K562 (cell line): ENCODE data around the gene MBP. TPM values are rescaled to one million over a fixed set of nuclear protein-coding genes. Genes with fewer than 3 reads are reported as not detected.

Source experiments
- ATAC-seq: fragments of 200-7000 bp; cut with Tn5 transposase; 3 replicates; pipeline ENCODE4 v1.9.1; 2020; ENCODE audit warnings: moderate library complexity
- BruUV-seq: library from RNA; stranded (reverse); fragments of 400-500 nt; replicated peaks from 2 replicates; lab custom pipeline; 2021; lab: Mats Ljungman, UMichigan
- CTCF ChIA-PET: fragments of 300-600 bp; formaldehyde crosslinking; extraction: SDS; loops from one replicate; lab custom pipeline; 2021; ENCODE audit warnings: low intra/inter-chr PET ratio; lab: Yijun Ruan, JAX
- POLR2A ChIA-PET: fragments of 300-600, 350-650 bp; sonication (Branson Sonifier 250); formaldehyde crosslinking; extraction: SDS; loops from one replicate; lab custom pipeline; 2021; ENCODE audit warnings: antibody characterized with exemption, inconsistent platforms; lab: Yijun Ruan, JAX
- DNase-seq, 4 experiments: peaks; one replicate each; pipeline versions ENCODE4 v3.0.0 to v3.0.0-alpha.2; 2011 to 2018; ENCODE audit warnings: low spot score in 3 of 4, mixed read lengths in 3 of 4; ENCODE audit errors: extremely low read depth in 1 of 4
- FAIRE-seq: peaks from 2 replicates; lab custom pipeline; 2011; peaks lifted over from hg19 to GRCh38; lab: Jason Lieb, UNC
- H2AFZ ChIP-seq: 2 replicates; pipeline ENCODE4 v1.6.0; 2011; ENCODE audit warnings: low read depth, low read length, control low read depth, inconsistent platforms
- H3K27ac ChIP-seq: fragments of 200-600 bp; 3 replicates; pipeline ENCODE4 v1.8.0; 2011; ENCODE audit warnings: low read depth, mild to moderate bottlenecking, control low read depth, inconsistent platforms, low read length, moderate library complexity, mixed read lengths; ENCODE audit errors: extremely low read depth
- H3K27me3 ChIP-seq, 2 experiments: fragments of 300-600 bp in 1 of 2; 2 replicates in 1 of 2; 3 replicates in 1 of 2; pipeline versions ENCODE4 v1.6.0 to v1.8.0; 2011; ENCODE audit warnings: inconsistent platforms in 2 of 2, low read length in 2 of 2, mild to moderate bottlenecking in 1 of 2, mixed read lengths in 1 of 2, moderate library complexity in 1 of 2; ENCODE audit not compliant: control insufficient read depth in 2 of 2, insufficient read depth in 2 of 2
- H3K36me3 ChIP-seq: fragments of 300-600 bp; 3 replicates; pipeline ENCODE4 v1.8.0; 2011; ENCODE audit warnings: mild to moderate bottlenecking, low read length, inconsistent platforms; ENCODE audit not compliant: control insufficient read depth, insufficient read depth
- H3K4me1 ChIP-seq, 2 experiments: fragments of 200-600 bp in 1 of 2; replicated peaks in 1 of 2; 2 replicates in 1 of 2; 3 replicates in 1 of 2; pipeline versions ENCODE4 v1.5.1 to v1.8.0; 2011; ENCODE audit warnings: inconsistent platforms in 2 of 2, low read length in 2 of 2, mild to moderate bottlenecking in 1 of 2, mixed read lengths in 1 of 2, moderate library complexity in 1 of 2; ENCODE audit not compliant: control insufficient read depth in 2 of 2, insufficient read depth in 2 of 2
- H3K4me2 ChIP-seq: 2 replicates; pipeline ENCODE4 v1.6.1; 2011; ENCODE audit warnings: low read length, control low read depth, inconsistent platforms, mixed read lengths; ENCODE audit not compliant: insufficient read depth
- H3K4me3 ChIP-seq: fragments of 200-600 bp; sonication (generic), shearing (Covaris generic); 2 replicates; pipeline ENCODE4 v1.5.1; 2016; ENCODE audit warnings: control low read depth, inconsistent platforms
- H3K79me2 ChIP-seq: fragments of 200-600 bp; 3 replicates; pipeline ENCODE4 v1.8.0; 2011; ENCODE audit warnings: low read length, inconsistent platforms; ENCODE audit not compliant: control insufficient read depth, insufficient read depth
- H3K9ac ChIP-seq, 2 experiments: 2 replicates each; pipeline versions ENCODE4 v1.6.0 to v1.6.1; 2011; ENCODE audit warnings: low read depth in 2 of 2, low read length in 2 of 2, control low read depth in 1 of 2, inconsistent platforms in 1 of 2, mild to moderate bottlenecking in 1 of 2, mixed read lengths in 1 of 2; ENCODE audit not compliant: insufficient read depth in 1 of 2
- H3K9me1 ChIP-seq: one replicate; pipeline ENCODE4 v1.6.0; 2011; ENCODE audit warnings: inconsistent platforms, mild to moderate bottlenecking, low read length, moderate library complexity; ENCODE audit not compliant: control insufficient read depth, insufficient read depth
- H3K9me3 ChIP-seq: replicated peaks from 2 replicates; pipeline ENCODE4 v1.5.1; 2011; ENCODE audit warnings: low read depth, low read length, inconsistent platforms; ENCODE audit not compliant: control insufficient read depth, insufficient read depth
- H4K20me1 ChIP-seq: replicated peaks from 2 replicates; pipeline ENCODE4 v1.6.1; 2011; ENCODE audit warnings: low read length, inconsistent platforms, mixed read lengths; ENCODE audit not compliant: control insufficient read depth, insufficient read depth
- ARHGAP35 ChIP-seq: fragments of 450-650 bp; IDR thresholded peaks from 2 replicates; pipeline ENCODE4 v1.6.1; 2018; ENCODE audit not compliant: partially characterized antibody
- ATF3 ChIP-seq, 2 experiments: fragments of 450-650 bp in 1 of 2; sonication (generic) in 1 of 2; formaldehyde crosslinking in 1 of 2; IDR thresholded peaks in 1 of 2; conservative IDR thresholded peaks in 1 of 2; 2 replicates each; pipeline versions ENCODE4 v1.6.1 to v1.8.1; 2016 to 2023; ENCODE audit warnings: mild to moderate bottlenecking in 2 of 2, moderate library complexity in 2 of 2, inconsistent platforms in 1 of 2, missing genetic modification reagents in 1 of 2
- CEBPZ ChIP-seq: fragments of 150-350 bp; IDR thresholded peaks from 2 replicates; pipeline ENCODE4 v1.6.1; 2014; ENCODE audit warnings: low read depth, mild to moderate bottlenecking, low read length, borderline replicate concordance
- ETS2 ChIP-seq: IDR thresholded peaks from 2 replicates; pipeline ENCODE4 v1.6.1; 2016; ENCODE audit warnings: borderline replicate concordance, missing genetic modification characterization, mild to moderate bottlenecking, moderate library complexity, missing compliant biosample characterization; ENCODE audit not compliant: poor library complexity, severe bottlenecking
- FOS ChIP-seq: IDR thresholded peaks from 3 replicates; pipeline ENCODE4 v1.6.1; 2011; ENCODE audit not compliant: insufficient read length; ENCODE audit errors: extremely low read depth
- FOXP1 ChIP-seq: sonication (generic); formaldehyde crosslinking; IDR thresholded peaks from 2 replicates; pipeline ENCODE4 v1.8.0; 2022; ENCODE audit warnings: mild to moderate bottlenecking, missing genetic modification reagents
- HMGN3 ChIP-seq: IDR thresholded peaks from 2 replicates; pipeline ENCODE4 v1.6.1; 2011; ENCODE audit warnings: borderline replicate concordance, low read depth, mild to moderate bottlenecking, mixed read lengths, low read length; ENCODE audit not compliant: insufficient read length; ENCODE audit errors: extremely low read depth
- MYNN ChIP-seq, 2 experiments: sonication (generic); formaldehyde crosslinking in 1 of 2; IDR thresholded peaks; 2 replicates each; pipeline versions ENCODE4 v1.5.0 to v1.6.1; 2016 to 2020; ENCODE audit warnings: antibody characterized with exemption in 1 of 2, missing genetic modification reagents in 1 of 2
- SUPT5H ChIP-seq: fragments of 450-650 bp; IDR thresholded peaks from 2 replicates; pipeline ENCODE4 v1.6.1; 2016
- ZBTB49 ChIP-seq: sonication (generic); formaldehyde crosslinking; IDR thresholded peaks from 2 replicates; pipeline ENCODE4 v1.8.0; 2022; ENCODE audit warnings: missing genetic modification reagents, mild to moderate bottlenecking, borderline replicate concordance
- ZNF431 ChIP-seq: sonication (generic); formaldehyde crosslinking; IDR thresholded peaks from 2 replicates; pipeline ENCODE4 v1.8.0; 2022; ENCODE audit warnings: mild to moderate bottlenecking, missing genetic modification reagents
- ZNF449 ChIP-seq: fragments of 250-450 bp; sonication (Bioruptor Pico); IDR thresholded peaks from 2 replicates; pipeline ENCODE4 v1.8.0; 2022; ENCODE audit warnings: moderate library complexity, mild to moderate bottlenecking, inconsistent platforms
- WGBS: fragments of 100-300 bp; shearing (Covaris generic); methylation state at CpG from one replicate; pipeline ENCODE4 v1.1.6; 2016; ENCODE audit warnings: low coverage, mixed read lengths; ENCODE audit not compliant: insufficient coverage; ENCODE audit errors: missing lambda C conversion rate; 5-methylcytosine and 5-hydroxymethylcytosine counted together
- in situ Hi-C: fragments of 300-500 bp; cut with MboI; formaldehyde crosslinking; loops from 4 replicates; pipeline ENCODE4 v1.15.0; 2018; ENCODE audit warnings: inconsistent platforms, mixed read lengths
- intact Hi-C: fragments of 100-400 bp; cut with micrococcal nuclease; formaldehyde crosslinking; loops from 2 replicates; pipeline ENCODE4 v1.14.2; 2022
- polyA plus RNA-seq, 8 experiments: library from polyadenylated mRNA; depleted of rRNA in 4 of 8; stranded (reverse) in 5 of 8; unstranded in 3 of 8; fragments of >200 nt; fragmentation: Nextera tagmentation in 2 of 8; fragmentation: Illumina TruSeq in 1 of 8; extraction: Ambion mirVana in 2 of 8; extraction: Trizol in 1 of 8; gene quantifications; 2 replicates each; pipeline versions ENCODE4 v1.2.1 to v1.2.3, GENCODE V29; 2011 to 2014; ENCODE audit warnings: inconsistent platforms in 1 of 8, missing spikeins in 1 of 8
- total RNA-seq, 7 experiments: library from RNA; depleted of rRNA in 6 of 7; stranded (reverse); fragments of >200 nt in 6 of 7; fragmentation: Illumina TruSeq in 2 of 7; extraction: Trizol in 2 of 7; gene quantifications; 2 replicates each; pipeline versions ENCODE4 v1.2.1 to v1.2.3, GENCODE V29; 2011 to 2021; ENCODE audit warnings: low replicate concordance in 1 of 7

MBP gene
- total and polyA plus RNA-seq, 9 of the 15 experiments (the other 6 are each of a cell fraction or from before 2014, with no cell fraction given): 0.09 TPM; not detected in 8

- no TSS peak for BruUV-seq
- H3K4me2 ChIP-seq: no peak overlapping the region
- H3K79me2 ChIP-seq: no peaks in the 10 kb centered on the region
- CTCF ChIA-PET: no interaction called here
- ATAC-seq (no peak), DNase-seq (no peak), FAIRE-seq (no peak)
- no peaks in the 10 kb centered on the region for H3K9me3 ChIP-seq
- H3K4me3 ChIP-seq: no peak overlapping the region
- intact Hi-C loops (no loop called here), in situ Hi-C loops (no loop called here)
- H2AFZ ChIP-seq: no peak overlapping the region
- POLR2A ChIA-PET: no interaction called here
- peaks cover 0 to 22% of the 10 kb centered on the region in 2 experiments; a peak in 2 of 5 replicates for H3K27me3 ChIP-seq
- H3K4me1 ChIP-seq: no peaks in the 10 kb centered on the region
- H3K27ac ChIP-seq: no peak overlapping the region
- H4K20me1 ChIP-seq: no peaks in the 10 kb centered on the region
- no peaks in the 10 kb centered on the region for H3K9me1 ChIP-seq
- no peak overlapping the region for H3K9ac ChIP-seq
- H3K36me3 ChIP-seq: no peaks in the 10 kb centered on the region
- 2% methylated on average over 23 of the region's 25 CpGs for WGBS
- TF ChIP-seq FOXP1 (no peak), ZNF449 (CRISPR knock-in tag) (no peak), MYNN (IDR thresholded peaks at IDR 0.05) (no peak), MYNN (CRISPR knock-in tag; IDR thresholded peaks at IDR 0.05) (no peak), HMGN3 (no peak), ATF3 (IDR thresholded peaks at IDR 0.05) (no peak), ATF3 (CRISPR knock-in tag; conservative IDR thresholded peaks at IDR 0.05) (no peak), ARHGAP35 (no peak), SUPT5H (no peak), ETS2 (tag) (no peak), FOS (no peak), CEBPZ (no peak), ZNF431 (no peak), ZBTB49 (no peak)
These were observed 45.8 kb downstream of the MBP start for GRCh38 chr18:77086656-77087392.
